Measurements from ENCODE around the gene MTUS2.

Gene MTUS2

DNA sequence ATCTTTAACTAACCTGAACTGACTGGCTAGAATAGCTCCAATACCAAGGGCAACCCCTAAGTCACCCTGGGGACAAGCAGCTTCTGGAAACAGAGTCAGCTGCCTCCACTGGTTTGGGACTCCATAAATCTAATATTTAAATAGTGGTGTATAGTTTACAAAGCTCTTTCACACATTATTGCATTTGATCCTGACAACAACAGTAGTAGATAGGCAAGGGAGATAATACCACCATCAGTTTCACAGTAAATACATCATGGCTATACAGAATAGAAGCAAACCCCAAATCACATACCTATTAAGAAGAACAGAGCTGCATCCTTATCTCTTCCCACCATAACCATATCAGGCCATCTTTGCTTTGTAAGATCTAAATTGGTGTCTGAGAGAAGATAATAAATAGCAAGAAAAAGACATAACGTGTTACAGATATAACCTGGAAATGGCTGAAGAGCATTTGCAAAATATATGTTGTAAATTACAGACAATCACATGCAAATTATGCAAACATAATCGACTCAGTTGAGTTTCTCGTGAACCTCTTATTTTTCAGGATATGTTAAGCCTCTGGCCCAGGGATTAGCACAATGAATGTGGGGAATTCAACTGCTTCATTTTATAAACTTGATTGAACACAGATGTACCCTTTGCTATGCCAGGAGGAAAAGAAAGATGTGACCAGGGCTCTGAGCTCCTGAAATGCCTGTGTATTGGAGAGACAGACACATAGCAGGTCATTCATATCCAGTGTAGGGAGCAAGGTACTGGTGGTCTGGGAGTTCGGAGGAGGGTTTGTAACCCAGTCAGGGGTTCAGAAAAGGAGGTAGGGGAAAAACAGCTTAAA, 632.9 kb downstream of the MTUS2 start:
- no peak for DNase-seq (ENCODE audit: low spot score)

GRCh38 chr13:29453617-29454011, 633.5 kb downstream of the MTUS2 start:
- no peak for DNase-seq (ENCODE audit: low spot score)

- no peak for DNase-seq (ENCODE audit: low spot score)
These were observed 634.9 kb downstream of the MTUS2 start for GRCh38 chr13:29454931-29455481.

DNA sequence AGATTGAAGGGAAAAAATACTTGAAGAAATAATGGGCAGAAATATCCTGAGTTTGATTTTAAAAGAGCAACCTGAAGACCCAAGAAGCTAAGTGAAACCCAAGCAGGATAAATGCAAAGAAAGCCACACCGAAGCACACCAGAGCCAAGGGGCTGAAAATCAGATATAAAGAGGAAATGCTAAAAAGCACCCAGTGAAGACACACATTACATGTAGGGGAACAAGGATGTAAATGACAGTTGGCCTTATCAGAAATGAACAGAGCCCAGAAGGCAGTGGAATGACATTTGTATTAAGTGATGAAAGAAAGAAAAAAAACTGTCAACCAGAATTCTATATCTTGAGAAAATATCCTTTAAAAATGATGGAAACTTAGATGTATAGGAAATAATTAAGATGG, 636.3 kb downstream of the MTUS2 start:
- DNase-seq (ENCODE audit: low spot score) = no peak

GRCh38 chr13:29457299-29457698, 637.2 kb downstream of the MTUS2 start:
- no peak for DNase-seq (ENCODE audit: low spot score)

DNA sequence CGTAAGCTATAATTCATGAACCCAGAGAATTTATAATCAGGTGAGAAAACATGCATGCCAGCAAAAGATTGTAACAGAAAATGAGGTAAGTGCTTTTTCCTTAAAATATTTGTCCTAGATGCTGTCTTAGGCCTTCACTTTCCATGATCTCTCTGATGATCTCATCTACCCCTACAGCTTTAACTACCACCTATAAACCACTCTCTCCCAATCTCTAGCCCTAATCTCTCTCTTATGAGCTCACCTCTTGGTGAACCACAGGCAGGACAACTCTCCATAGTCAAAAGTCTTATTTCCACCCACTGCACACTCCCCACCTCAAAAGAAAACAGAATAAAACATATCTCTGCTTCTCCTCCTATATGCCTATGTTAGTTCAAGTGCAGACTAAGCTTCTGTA, 638.3 kb downstream of the MTUS2 start:
- DNase-seq (ENCODE audit: low spot score) = no peak

DNA sequence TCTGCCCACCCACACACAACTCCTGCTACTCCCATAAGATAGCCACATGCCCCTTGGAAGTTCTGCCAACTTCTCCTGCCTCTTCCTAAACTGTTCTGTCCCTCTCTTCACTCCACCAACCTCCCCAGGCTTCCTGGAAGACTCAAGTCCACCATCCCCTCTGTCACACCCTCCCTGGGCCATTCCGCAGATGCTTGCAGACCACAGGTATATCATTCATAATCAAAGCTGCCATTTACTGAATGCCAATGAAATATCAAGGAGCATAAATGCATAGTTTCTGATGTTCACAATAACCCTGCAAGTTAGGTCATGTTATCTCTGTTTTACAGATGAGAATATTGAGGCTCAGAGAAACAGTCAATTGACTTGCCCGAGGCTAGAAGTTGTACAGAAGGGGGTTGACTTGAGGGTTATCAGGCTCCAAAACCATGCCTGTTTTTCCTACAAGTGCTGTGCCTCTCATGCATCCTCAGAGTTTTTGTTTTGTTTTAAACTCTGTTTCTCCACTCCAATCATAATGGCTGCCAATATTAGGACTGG, 639.7 kb downstream of the MTUS2 start:
- DNase-seq (ENCODE audit: low spot score) = no peak

- no peak for DNase-seq (ENCODE audit: low spot score)
These were observed 644.1 kb downstream of the MTUS2 start for GRCh38 chr13:29464105-29464679.

- DNase-seq (ENCODE audit: low spot score) = no peak
These were observed 645.7 kb downstream of the MTUS2 start for GRCh38 chr13:29465741-29466293.

GRCh38 chr13:29471551-29471950, 651.4 kb downstream of the MTUS2 start:
- DNase-seq (ENCODE audit: low spot score) = no peak

- DNase-seq (ENCODE audit: low spot score) = no peak
These were observed 652.3 kb downstream of the MTUS2 start for GRCh38 chr13:29472332-29472961.

- no peak for DNase-seq (ENCODE audit: low spot score)
These were observed 653.0 kb downstream of the MTUS2 start for GRCh38 chr13:29473166-29473565.

- DNase-seq (ENCODE audit: low spot score) = no peak
These were observed 654.9 kb downstream of the MTUS2 start for GRCh38 chr13:29474991-29475390.

- no peak for DNase-seq (ENCODE audit: low spot score)
These were observed 655.9 kb downstream of the MTUS2 start for GRCh38 chr13:29476046-29476445.

DNA sequence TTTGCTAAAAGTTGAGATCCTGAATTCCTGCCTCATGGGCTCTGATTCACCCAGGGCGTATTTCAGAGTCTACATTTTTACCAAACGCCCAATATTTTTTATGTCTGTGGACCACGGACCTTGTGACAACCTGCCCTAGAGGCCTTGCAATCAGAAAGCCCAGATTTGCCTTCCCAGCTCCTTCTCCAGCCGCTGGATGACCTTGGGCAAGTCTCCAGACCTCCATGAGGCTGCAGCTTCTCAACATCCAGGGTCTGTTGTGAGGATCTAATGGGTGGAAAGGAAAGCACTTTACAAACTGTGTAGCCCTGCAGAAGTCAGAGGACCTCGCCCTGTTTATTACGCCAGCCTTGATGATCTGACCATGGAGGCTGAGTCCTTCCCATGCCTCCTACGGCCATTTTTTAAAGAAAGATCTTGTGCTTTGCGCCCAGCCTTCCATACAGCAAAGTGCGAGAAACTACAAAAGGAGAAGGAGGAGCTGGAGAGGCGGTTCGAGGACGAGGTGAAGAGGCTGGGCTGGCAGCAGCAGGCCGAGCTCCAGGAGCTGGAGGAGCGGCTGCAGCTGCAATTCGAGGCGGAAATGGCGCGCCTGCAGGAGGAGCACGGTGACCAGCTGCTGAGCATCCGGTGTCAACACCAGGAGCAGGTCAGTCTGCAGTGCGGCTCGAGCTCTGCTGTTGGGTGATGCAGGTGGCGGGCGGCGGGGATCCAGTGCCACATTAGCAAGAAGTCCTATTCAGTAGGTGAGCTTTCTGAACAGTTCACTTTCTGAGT, 659.8 kb downstream of the MTUS2 start:
- no peak for DNase-seq (ENCODE audit: low spot score)

- no peak for DNase-seq (ENCODE audit: low spot score)
These were observed 660.9 kb downstream of the MTUS2 start for GRCh38 chr13:29480893-29481525.

- DNase-seq (ENCODE audit: low spot score) = no peak
These were observed 661.5 kb downstream of the MTUS2 start for GRCh38 chr13:29481603-29482002.

DNA sequence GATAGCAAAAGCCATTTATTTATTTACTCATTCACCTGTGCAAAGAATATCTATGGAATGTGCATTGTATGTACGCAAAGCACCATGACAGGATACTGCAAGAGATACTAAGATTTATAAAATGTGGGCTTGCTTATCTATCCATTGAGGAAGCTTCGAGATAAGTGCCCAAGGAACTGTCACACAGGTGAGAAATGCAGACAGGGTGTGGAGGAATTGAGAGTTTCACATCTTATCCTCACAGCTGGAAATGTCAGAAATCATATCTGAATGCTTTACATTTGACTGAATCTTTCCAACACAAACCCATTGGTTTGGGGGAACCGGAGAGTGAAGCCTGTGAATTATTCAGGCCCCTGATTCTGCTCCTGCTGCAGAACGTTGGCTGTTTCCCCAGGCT, 662.4 kb downstream of the MTUS2 start:
- DNase-seq (ENCODE audit: low spot score) = no peak

- DNase-seq (ENCODE audit: low spot score) = no peak
These were observed 663.1 kb downstream of the MTUS2 start for GRCh38 chr13:29483211-29483610.

- DNase-seq (ENCODE audit: low spot score) = no peak
These were observed 663.5 kb downstream of the MTUS2 start for GRCh38 chr13:29483623-29484022.

DNA sequence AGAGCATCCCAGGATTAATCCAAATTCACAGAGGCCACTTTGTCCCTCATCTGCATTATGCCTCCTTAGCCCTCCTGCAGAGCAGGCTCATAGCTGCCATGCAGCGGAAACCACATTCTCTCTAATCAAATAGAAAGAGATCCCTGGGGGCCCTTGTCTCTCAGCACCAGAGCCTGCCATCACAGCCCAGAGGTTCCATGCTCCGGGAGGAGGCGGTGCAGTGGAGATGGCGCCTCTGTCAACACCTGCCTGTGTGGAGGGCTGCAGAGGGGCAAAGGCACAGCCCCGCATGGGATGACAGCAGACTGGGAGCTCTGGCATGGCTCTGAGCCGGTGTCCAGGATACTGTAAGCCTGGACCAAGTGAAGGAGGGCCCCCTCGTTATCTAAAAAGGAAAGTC, 664.1 kb downstream of the MTUS2 start:
- no peak for DNase-seq (ENCODE audit: low spot score)
